ENCODE results near the gene MRGPRX3. TPM values are rescaled to one million over a fixed set of nuclear protein-coding genes. Genes with fewer than 3 reads are reported as not detected.
"Not testable (repeated sequence)": the region's sequence is repeated elsewhere in the genome, so short reads cannot be mapped to it uniquely, and the experiment has no call there.

Gene MRGPRX3
- polyA plus RNA-seq, 3 donors: not detected

- DNase-seq: no peak
- no peak for TF ChIP-seq CTCF (IDR thresholded peaks at IDR 0.05)
- intact Hi-C loops (cut with micrococcal nuclease): no loop called here
- Histone ChIP-seq H3K4me2 (replicated peaks; ENCODE audit: extremely low read depth, low read length, poor library complexity, severe bottlenecking) (no peak overlapping the region), H3K4me3 (replicated peaks in 1 of 3; ENCODE audit: low read depth in 2 of 3, low read length in 3 of 3) (no peak overlapping the region), H3K79me2 (ENCODE audit: insufficient read depth, low read length) (no peaks in the 10 kb centered on the region), H3K36me3 (replicated peaks in 1 of 2; ENCODE audit: control insufficient read depth in 1 of 2, insufficient read depth in 2 of 2, low read length in 2 of 2) (no peaks in the 10 kb centered on the region), H3K9me3 (replicated peaks in 1 of 2; ENCODE audit: control insufficient read depth in 1 of 2, insufficient read depth in 1 of 2, low read length in 2 of 2) (no peaks in the 10 kb centered on the region), H4K20me1 (ENCODE audit: insufficient read depth, low read length) (no peaks in the 10 kb centered on the region), H3K4me1 (ENCODE audit: control insufficient read depth in 1 of 2, insufficient read depth in 2 of 2, low read length in 2 of 2) (peaks cover 3% of the 10 kb centered on the region in 2 donors), H3K27ac (ENCODE audit: low read depth in 1 of 2, low read length in 2 of 2) (no peak overlapping the region), H2AFZ (ENCODE audit: insufficient read depth, low read depth, low read length, poor library complexity, severe bottlenecking) (no peak overlapping the region), H3K27me3 (ENCODE audit: control insufficient read depth in 2 of 2, insufficient read depth in 2 of 2, low read length in 2 of 2) (peaks cover 9 to 10% of the 10 kb centered on the region in 2 donors), H3K9ac (ENCODE audit: insufficient read depth, low read length, poor library complexity, severe bottlenecking) (no peak overlapping the region)
- no peak overlapping the region for H3K27ac Mint-ChIP-seq
- H3K9me3 Mint-ChIP-seq: peaks cover 0 to 2% (median 0%) of the 10 kb centered on the region in 7 donors
- no peak overlapping the region for H3K4me3 Mint-ChIP-seq
- H3K4me1 Mint-ChIP-seq: peaks cover 5% of the 10 kb centered on the region
- WGBS (ENCODE audit: insufficient coverage): 64% methylated on average over 2 of the region's 2 CpGs
- H3K27me3 Mint-ChIP-seq (ENCODE audit: low read depth in 3 of 3): peaks cover 10 to 44% (median 15%) of the 10 kb centered on the region in 3 donors
- H3K36me3 Mint-ChIP-seq: no peaks in the 10 kb centered on the region
These were observed 21.4 kb upstream of the MRGPRX3 start for GRCh38 chr11:18111005-18111404.

DNA sequence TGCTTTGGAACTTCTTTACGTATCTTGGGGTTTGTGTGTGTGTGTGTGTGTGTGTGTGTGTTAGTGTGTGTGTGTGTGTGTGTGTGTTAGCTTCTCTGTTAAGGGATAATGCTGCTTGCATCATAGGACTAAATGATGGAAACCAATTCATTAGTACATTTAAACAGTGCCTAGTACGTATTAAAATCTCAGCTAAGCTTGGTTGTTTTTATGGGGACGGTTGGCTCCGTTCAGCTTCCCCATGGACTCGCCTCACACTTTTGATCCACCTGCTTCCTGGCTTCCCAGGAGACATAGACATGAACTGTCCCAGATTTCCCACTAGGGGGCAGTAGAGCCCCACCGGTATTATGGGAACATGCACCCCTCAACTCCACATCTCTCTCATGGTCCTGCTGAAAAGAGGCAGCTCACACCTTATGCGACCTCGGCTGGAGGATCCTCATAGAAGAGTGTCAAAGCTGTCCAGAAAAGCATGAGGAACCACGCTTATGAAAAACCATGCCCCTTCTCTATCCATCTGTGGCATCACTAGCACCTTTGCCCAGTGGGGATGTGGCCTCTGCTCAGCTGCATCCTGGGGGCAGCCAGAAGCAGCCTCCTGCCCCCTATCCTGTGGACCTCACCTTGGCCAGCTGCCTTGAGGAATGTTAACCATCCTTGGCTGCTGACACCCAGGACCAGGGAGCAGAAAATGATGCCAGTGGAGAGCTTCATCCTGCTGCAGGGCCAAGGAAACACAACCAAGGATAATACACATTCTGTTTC is 16.8 kb upstream of the MRGPRX3 start:
- no peak overlapping the region for H3K27ac ChIP-seq (ENCODE audit: low read depth in 1 of 2, low read length in 2 of 2)
- DNase-seq: peak; percentile 34 to 55 (median 55)
- WGBS (ENCODE audit: insufficient coverage): 8% methylated on average over 3 of the region's 9 CpGs
- no peak overlapping the region for H3K9ac ChIP-seq (ENCODE audit: insufficient read depth, low read length, poor library complexity, severe bottlenecking)
- H3K36me3 ChIP-seq (replicated peaks in 1 of 2; ENCODE audit: control insufficient read depth in 1 of 2, insufficient read depth in 2 of 2, low read length in 2 of 2): no peaks in the 10 kb centered on the region
- no peaks in the 10 kb centered on the region for H3K9me3 ChIP-seq (replicated peaks in 1 of 2; ENCODE audit: control insufficient read depth in 1 of 2, insufficient read depth in 1 of 2, low read length in 2 of 2)
- H3K27me3 ChIP-seq (ENCODE audit: control insufficient read depth in 2 of 2, insufficient read depth in 2 of 2, low read length in 2 of 2): peaks cover 10% of the 10 kb centered on the region in 2 donors
- Mint-ChIP-seq H3K36me3 (no peaks in the 10 kb centered on the region), H3K4me3 (peak overlapping the region in 1 of 2 donors; percentile 40), H3K4me1 (peaks cover 3% of the 10 kb centered on the region), H3K27ac (peak overlapping the region in 1 of 7 donors; percentile 33), H3K9me3 (no peaks in the 10 kb centered on the region), H3K27me3 (ENCODE audit: low read depth in 3 of 3) (peaks cover 11 to 31% (median 11%) of the 10 kb centered on the region in 3 donors)
- TF ChIP-seq CTCF (IDR thresholded peaks at IDR 0.05): peak; percentile 92
- no peaks in the 10 kb centered on the region for H4K20me1 ChIP-seq (ENCODE audit: insufficient read depth, low read length)
- no peak overlapping the region for H3K4me3 ChIP-seq (replicated peaks in 1 of 3; ENCODE audit: low read depth in 2 of 3, low read length in 3 of 3)
- no peaks in the 10 kb centered on the region for H3K4me1 ChIP-seq (ENCODE audit: control insufficient read depth in 1 of 2, insufficient read depth in 2 of 2, low read length in 2 of 2)
- H3K79me2 ChIP-seq (ENCODE audit: insufficient read depth, low read length): no peaks in the 10 kb centered on the region
- intact Hi-C loops (cut with micrococcal nuclease): loop anchor here in 1 of 2 donors (5.0 kb wide), 1 partner anchor 617 kb away; no protein-coding TSS in a partner anchor
- no peak overlapping the region for H3K4me2 ChIP-seq (replicated peaks; ENCODE audit: extremely low read depth, low read length, poor library complexity, severe bottlenecking)
- no peak overlapping the region for H2AFZ ChIP-seq (ENCODE audit: insufficient read depth, low read depth, low read length, poor library complexity, severe bottlenecking)

GRCh38 chr11:18121331-18121828 is 11.0 kb upstream of the MRGPRX3 start:
- H3K27me3 Mint-ChIP-seq (ENCODE audit: low read depth in 3 of 3); H3K4me1 Mint-ChIP-seq; H3K27me3 ChIP-seq (ENCODE audit: control insufficient read depth in 2 of 2, insufficient read depth in 2 of 2, low read length in 2 of 2); H3K9me3 ChIP-seq (replicated peaks in 1 of 2; ENCODE audit: control insufficient read depth in 1 of 2, insufficient read depth in 1 of 2, low read length in 2 of 2); H3K27ac Mint-ChIP-seq; H3K4me3 ChIP-seq (replicated peaks in 1 of 3; ENCODE audit: low read depth in 2 of 3, low read length in 3 of 3); H3K9ac ChIP-seq (ENCODE audit: insufficient read depth, low read length, poor library complexity, severe bottlenecking); H4K20me1 ChIP-seq (ENCODE audit: insufficient read depth, low read length); H3K79me2 ChIP-seq (ENCODE audit: insufficient read depth, low read length); H3K4me1 ChIP-seq (ENCODE audit: control insufficient read depth in 1 of 2, insufficient read depth in 2 of 2, low read length in 2 of 2); DNase-seq; H3K36me3 Mint-ChIP-seq; H3K4me2 ChIP-seq (replicated peaks; ENCODE audit: extremely low read depth, low read length, poor library complexity, severe bottlenecking); H3K9me3 Mint-ChIP-seq; H3K4me3 Mint-ChIP-seq; H3K27ac ChIP-seq (ENCODE audit: low read depth in 1 of 2, low read length in 2 of 2); H2AFZ ChIP-seq (ENCODE audit: insufficient read depth, low read depth, low read length, poor library complexity, severe bottlenecking); intact Hi-C loops (cut with micrococcal nuclease); H3K36me3 ChIP-seq (replicated peaks in 1 of 2; ENCODE audit: control insufficient read depth in 1 of 2, insufficient read depth in 2 of 2, low read length in 2 of 2): not testable (repeated sequence)
- WGBS (ENCODE audit: insufficient coverage): 81% methylated on average over 9 of the region's 20 CpGs
